ENCODE data around the gene FAM72A. TPM values are rescaled to one million over a fixed set of nuclear protein-coding genes. Genes with fewer than 3 reads are reported as not detected.
"Not testable (repeated sequence)": the region's sequence is repeated elsewhere in the genome, so short reads cannot be mapped to it uniquely, and the experiment has no call there.

Gene FAM72A
- total and polyA plus RNA-seq, 4 experiments from 2014 or later: 0.29 to 1.4 (median 1.00) TPM; not detected in 1

DNA sequence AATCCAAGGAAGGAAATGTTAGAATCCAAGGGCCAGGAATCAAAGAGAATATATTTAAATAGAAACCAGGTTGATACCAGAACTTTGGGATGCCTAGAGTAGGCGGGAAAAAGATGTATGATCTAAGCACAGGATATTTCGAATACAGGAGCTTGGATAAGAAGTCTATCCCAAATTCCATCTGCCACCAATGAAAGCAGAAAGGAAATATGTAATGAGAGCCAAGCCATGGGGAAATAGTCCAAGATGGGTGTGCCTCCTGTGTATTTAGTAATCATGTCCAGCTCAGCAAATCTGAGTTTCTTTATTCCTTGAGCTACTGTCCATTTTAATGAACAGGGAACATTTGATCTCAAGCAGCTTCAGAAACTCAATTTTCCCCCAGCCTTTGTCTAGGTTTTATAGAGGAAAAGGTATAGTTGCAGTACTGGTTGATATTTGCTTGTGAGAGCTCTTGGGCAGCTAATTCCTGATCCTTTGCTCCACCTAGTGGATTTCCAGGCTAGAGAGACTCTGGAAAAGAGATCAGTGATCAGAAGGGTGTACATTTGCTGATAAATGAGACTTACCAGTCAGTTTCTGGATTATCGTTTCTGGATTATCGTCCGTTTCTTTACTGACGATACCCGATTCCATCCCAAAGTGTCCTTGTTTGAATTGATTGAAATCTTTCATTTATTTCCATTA is 28.3 kb downstream of the FAM72A start:
- POLR2A ChIA-PET (ENCODE audit: partially characterized antibody); intact Hi-C loops (cut with micrococcal nuclease); H3K4me1 ChIP-seq (ENCODE audit: insufficient read depth, low read length); DNase-seq; H3K4me3 ChIP-seq (ENCODE audit: low read length in 2 of 2); H3K9me3 Mint-ChIP-seq; H3K27me3 Mint-ChIP-seq; H3K4me1 Mint-ChIP-seq; H3K27me3 ChIP-seq (ENCODE audit: insufficient read depth, low read length); H3K4me3 Mint-ChIP-seq; H3K27ac ChIP-seq (ENCODE audit: low read depth, low read length); H3K27ac Mint-ChIP-seq; H3K9me3 ChIP-seq (ENCODE audit: control insufficient read depth in 1 of 2, low read length in 2 of 2); H3K36me3 Mint-ChIP-seq; CTCF ChIA-PET (ENCODE audit: partially characterized antibody); H3K36me3 ChIP-seq (ENCODE audit: insufficient read depth, low read length): not testable (repeated sequence)

DNA sequence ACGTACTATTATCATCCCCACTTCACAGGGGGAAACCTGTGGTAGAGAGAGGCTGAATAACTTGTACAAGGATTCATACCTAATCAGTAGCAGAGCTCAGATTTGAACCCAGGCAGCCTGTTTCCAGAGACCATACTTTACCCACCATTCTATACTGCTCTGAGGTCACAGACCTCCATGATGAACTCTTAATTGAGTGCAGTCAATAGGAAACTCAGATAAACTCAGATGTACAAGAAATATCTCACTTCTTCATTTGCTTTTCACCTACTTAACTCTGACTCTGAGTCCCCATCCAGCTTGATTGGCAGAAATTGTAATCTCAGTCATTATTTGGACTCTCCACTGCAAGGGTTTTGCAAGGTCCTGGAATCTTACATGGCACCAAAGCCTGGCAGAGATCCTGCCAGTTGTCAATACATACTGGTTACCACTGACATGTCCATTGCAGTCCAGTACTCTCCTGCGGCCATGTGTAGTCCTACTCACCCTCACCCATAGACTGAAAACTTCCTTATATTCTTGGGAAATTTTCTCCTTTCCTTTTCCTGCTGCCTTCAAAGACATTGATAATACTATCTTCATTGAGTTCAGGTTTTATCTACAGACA is 29.4 kb downstream of the FAM72A start:
- DNase-seq; H3K27me3 Mint-ChIP-seq; H3K9me3 ChIP-seq (ENCODE audit: control insufficient read depth in 1 of 2, low read length in 2 of 2); H3K36me3 Mint-ChIP-seq; H3K4me1 Mint-ChIP-seq; H3K36me3 ChIP-seq (ENCODE audit: insufficient read depth, low read length); intact Hi-C loops (cut with micrococcal nuclease); H3K4me3 Mint-ChIP-seq; POLR2A ChIA-PET (ENCODE audit: partially characterized antibody); CTCF ChIA-PET (ENCODE audit: partially characterized antibody); H3K9me3 Mint-ChIP-seq; H3K4me1 ChIP-seq (ENCODE audit: insufficient read depth, low read length); H3K27ac Mint-ChIP-seq; H3K27me3 ChIP-seq (ENCODE audit: insufficient read depth, low read length); H3K4me3 ChIP-seq (ENCODE audit: low read length in 2 of 2); H3K27ac ChIP-seq (ENCODE audit: low read depth, low read length): not testable (repeated sequence)

DNA sequence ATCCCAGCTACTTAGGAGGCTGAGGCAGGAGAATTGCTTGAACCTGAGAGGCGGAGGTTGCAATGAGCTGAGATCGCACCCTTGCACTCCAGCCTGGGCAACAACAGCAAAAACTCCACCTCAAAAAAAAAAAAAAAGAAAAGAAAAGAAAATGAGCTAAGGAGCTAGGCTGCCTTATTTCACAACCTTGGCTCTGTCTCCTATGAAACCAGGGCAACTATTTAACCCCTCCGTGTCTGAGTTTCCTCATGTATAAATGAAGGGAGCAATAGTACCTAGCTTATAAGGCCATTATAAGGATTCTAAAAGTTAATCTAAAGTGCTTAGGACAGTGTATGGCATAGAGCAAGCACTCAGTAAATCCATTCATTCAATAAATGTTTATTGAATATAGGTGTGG is 32.8 kb downstream of the FAM72A start:
- POLR2A ChIA-PET (ENCODE audit: partially characterized antibody); CTCF ChIA-PET (ENCODE audit: partially characterized antibody); H3K36me3 ChIP-seq (ENCODE audit: insufficient read depth, low read length); H3K27ac ChIP-seq (ENCODE audit: low read depth, low read length); H3K4me1 ChIP-seq (ENCODE audit: insufficient read depth, low read length); H3K27me3 Mint-ChIP-seq; H3K4me3 ChIP-seq (ENCODE audit: low read length in 2 of 2); DNase-seq; H3K27ac Mint-ChIP-seq; H3K4me3 Mint-ChIP-seq; intact Hi-C loops (cut with micrococcal nuclease); H3K4me1 Mint-ChIP-seq; H3K9me3 Mint-ChIP-seq; H3K9me3 ChIP-seq (ENCODE audit: control insufficient read depth in 1 of 2, low read length in 2 of 2); H3K27me3 ChIP-seq (ENCODE audit: insufficient read depth, low read length); H3K36me3 Mint-ChIP-seq: not testable (repeated sequence)

DNA sequence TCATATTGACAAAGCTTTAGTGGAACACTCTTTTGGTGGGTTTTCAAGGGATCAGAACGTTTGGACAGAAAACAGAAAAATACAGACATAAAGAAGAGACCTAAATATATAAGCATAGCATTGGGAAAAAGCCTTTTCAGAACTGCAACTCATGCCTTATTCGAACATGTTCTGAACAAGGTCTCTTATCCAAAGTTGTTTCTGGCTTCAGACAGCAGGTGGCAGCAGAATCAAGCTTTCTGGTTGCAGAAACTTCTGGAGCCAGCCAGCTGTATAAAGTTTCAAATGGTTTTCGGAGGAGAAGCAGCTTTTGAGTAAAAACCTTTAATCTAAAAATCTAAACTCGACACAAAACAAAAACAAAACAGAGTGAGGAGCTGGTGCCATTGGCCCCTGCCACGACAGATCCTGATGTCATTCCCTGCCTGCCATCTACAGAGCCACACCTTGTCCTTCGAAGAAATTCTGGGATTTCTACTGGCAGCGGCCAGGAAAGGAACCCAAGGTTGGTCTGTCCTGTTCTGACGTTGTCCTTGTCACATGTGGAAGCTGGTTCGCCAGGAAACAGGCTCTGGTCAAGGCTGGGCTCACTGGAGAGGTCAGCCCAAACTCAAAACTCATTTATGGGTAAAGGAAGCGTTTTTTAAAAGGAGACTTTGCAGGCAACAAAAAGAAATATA is 35.1 kb downstream of the FAM72A start:
- POLR2A ChIA-PET (ENCODE audit: partially characterized antibody); H3K4me3 Mint-ChIP-seq; H3K9me3 Mint-ChIP-seq; H3K4me1 Mint-ChIP-seq; H3K36me3 Mint-ChIP-seq; H3K36me3 ChIP-seq (ENCODE audit: insufficient read depth, low read length); intact Hi-C loops (cut with micrococcal nuclease); H3K27ac ChIP-seq (ENCODE audit: low read depth, low read length); H3K27ac Mint-ChIP-seq; CTCF ChIA-PET (ENCODE audit: partially characterized antibody); H3K27me3 Mint-ChIP-seq; H3K9me3 ChIP-seq (ENCODE audit: control insufficient read depth in 1 of 2, low read length in 2 of 2); H3K4me1 ChIP-seq (ENCODE audit: insufficient read depth, low read length); H3K27me3 ChIP-seq (ENCODE audit: insufficient read depth, low read length); H3K4me3 ChIP-seq (ENCODE audit: low read length in 2 of 2): not testable (repeated sequence)
- DNase-seq: peak in 4 of 5 donors; percentile 3 to 31 (median 11)

DNA sequence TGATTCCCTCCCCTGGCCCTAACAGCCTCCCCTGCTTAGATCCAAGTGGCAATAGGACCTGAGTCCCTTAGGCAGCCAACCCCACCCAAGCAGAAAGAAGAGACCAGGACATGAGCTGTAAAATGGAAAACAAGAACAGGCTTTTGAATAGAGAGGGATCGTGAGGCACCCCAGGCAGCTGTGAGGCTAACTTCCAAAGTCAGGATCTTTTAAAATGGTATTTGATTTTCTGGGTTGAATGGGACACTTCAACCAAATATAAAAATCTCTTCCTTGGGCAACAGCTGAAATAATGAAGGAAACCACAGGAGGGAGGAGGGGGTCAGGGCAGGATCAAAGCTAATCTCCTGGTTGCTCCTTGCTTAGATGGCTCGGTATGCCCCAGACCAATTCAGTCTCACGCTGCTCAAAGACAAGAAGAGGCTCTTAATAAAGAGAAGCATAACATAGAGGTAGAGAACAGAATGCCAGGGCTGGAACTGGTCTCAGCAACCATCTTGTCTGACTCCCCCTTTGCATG is 56.8 kb downstream of the FAM72A start:
- ChIA-PET POLR2A (ENCODE audit: partially characterized antibody) (no interaction called here), CTCF (ENCODE audit: partially characterized antibody) (no interaction called here)
- intact Hi-C loops (cut with micrococcal nuclease): no loop called here
- Mint-ChIP-seq H3K36me3 (no peaks in the 10 kb centered on the region), H3K4me1 (no peaks in the 10 kb centered on the region), H3K27ac (no peak overlapping the region), H3K4me3 (no peak overlapping the region), H3K9me3 (no peaks in the 10 kb centered on the region), H3K27me3 (peaks cover 9 to 24% of the 10 kb centered on the region in 2 donors)
- Histone ChIP-seq H3K27ac (ENCODE audit: low read depth, low read length) (no peak overlapping the region), H3K36me3 (ENCODE audit: insufficient read depth, low read length) (no peaks in the 10 kb centered on the region), H3K4me1 (ENCODE audit: insufficient read depth, low read length) (no peaks in the 10 kb centered on the region), H3K4me3 (ENCODE audit: low read length in 2 of 2) (no peak overlapping the region), H3K9me3 (ENCODE audit: control insufficient read depth in 1 of 2, low read length in 2 of 2) (no peaks in the 10 kb centered on the region), H3K27me3 (ENCODE audit: insufficient read depth, low read length) (no peaks in the 10 kb centered on the region)
- DNase-seq: no peak

DNA sequence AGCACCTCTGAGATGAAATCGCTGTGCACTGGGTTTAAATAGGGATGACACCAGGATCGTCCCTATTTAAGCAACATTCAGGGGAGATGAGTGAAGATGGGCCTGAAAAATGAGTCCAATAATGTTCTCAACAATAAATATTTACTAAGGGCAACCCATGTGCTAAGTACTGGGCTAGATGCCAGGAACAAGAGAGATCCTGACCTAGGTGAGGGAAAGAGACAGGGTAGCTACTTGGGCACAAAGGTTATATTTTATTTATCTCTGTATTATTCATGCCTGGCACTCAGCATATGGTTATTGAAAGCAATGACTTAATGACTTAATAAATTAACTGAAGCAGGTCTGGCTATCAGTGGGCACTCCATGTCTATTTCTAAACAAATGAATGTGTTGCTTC is 58.0 kb downstream of the FAM72A start:
- Histone ChIP-seq H3K4me1 (ENCODE audit: insufficient read depth, low read length) (no peaks in the 10 kb centered on the region), H3K9me3 (ENCODE audit: control insufficient read depth in 1 of 2, low read length in 2 of 2) (no peaks in the 10 kb centered on the region), H3K27ac (ENCODE audit: low read depth, low read length) (no peak overlapping the region), H3K27me3 (ENCODE audit: insufficient read depth, low read length) (no peaks in the 10 kb centered on the region), H3K36me3 (ENCODE audit: insufficient read depth, low read length) (no peaks in the 10 kb centered on the region), H3K4me3 (ENCODE audit: low read length in 2 of 2) (no peak overlapping the region)
- Mint-ChIP-seq H3K27ac (peak overlapping the region in 1 of 7 donors; percentile 9), H3K9me3 (no peaks in the 10 kb centered on the region), H3K27me3 (peaks cover 12 to 29% of the 10 kb centered on the region in 2 donors), H3K4me3 (no peak overlapping the region), H3K36me3 (no peaks in the 10 kb centered on the region), H3K4me1 (no peaks in the 10 kb centered on the region)
- no peak for DNase-seq
- intact Hi-C loops (cut with micrococcal nuclease): no loop called here
- ChIA-PET CTCF (ENCODE audit: partially characterized antibody) (no interaction called here), POLR2A (ENCODE audit: partially characterized antibody) (no interaction called here)

DNA sequence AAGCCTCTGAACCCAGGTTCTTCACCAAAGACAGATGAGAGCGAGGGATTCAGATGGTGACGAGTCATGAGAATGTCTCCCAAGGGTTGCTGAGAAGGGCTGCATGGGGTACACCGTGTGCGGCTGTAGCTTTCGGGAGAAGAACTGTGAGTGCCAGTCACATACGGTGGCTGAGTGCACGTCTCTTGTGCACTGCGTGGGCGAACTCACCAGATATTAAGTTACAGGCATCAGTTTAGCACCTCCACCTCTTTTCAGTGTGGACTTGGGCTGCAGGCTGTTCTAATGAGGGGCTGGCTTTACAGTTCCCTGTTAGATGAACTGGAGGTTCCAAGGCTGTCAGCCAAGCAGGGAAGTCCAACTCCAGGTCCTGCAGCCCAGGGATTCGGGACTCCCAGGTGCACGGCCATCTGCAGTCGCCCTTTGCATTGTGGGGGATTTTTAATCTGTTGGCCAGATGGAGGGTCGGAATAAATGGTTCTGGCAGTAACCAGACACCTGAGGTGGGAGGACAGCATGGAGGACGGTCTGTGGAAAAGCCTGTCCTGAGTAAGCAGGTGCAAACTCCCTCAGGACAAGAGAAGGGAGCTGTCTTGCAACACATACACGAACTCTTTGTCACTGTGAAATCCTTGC is 59.0 kb downstream of the FAM72A start:
- intact Hi-C loops (cut with micrococcal nuclease): no loop called here
- no peak overlapping the region for H3K27ac Mint-ChIP-seq
- no peak overlapping the region for H3K4me3 Mint-ChIP-seq

More for the DNA sequence above, 59.0 kb downstream of the FAM72A start:
- H3K9me3 Mint-ChIP-seq: no peaks in the 10 kb centered on the region
- Histone ChIP-seq H3K27me3 (ENCODE audit: insufficient read depth, low read length) (peaks cover 4% of the 10 kb centered on the region), H3K9me3 (ENCODE audit: control insufficient read depth in 1 of 2, low read length in 2 of 2) (no peaks in the 10 kb centered on the region), H3K4me3 (ENCODE audit: low read length in 2 of 2) (no peak overlapping the region), H3K36me3 (ENCODE audit: insufficient read depth, low read length) (no peaks in the 10 kb centered on the region), H3K4me1 (ENCODE audit: insufficient read depth, low read length) (no peaks in the 10 kb centered on the region), H3K27ac (ENCODE audit: low read depth, low read length) (no peak overlapping the region)
- H3K27me3 Mint-ChIP-seq: peaks cover 17 to 33% of the 10 kb centered on the region in 2 donors
- no peaks in the 10 kb centered on the region for H3K4me1 Mint-ChIP-seq
- ChIA-PET CTCF (ENCODE audit: partially characterized antibody) (no interaction called here), POLR2A (ENCODE audit: partially characterized antibody) (no interaction called here)
- H3K36me3 Mint-ChIP-seq: no peaks in the 10 kb centered on the region
- DNase-seq: no peak

Measured in CD4-positive, alpha-beta memory T cell (primary cell).